K562 (cell line): ENCODE measurements around the gene STK4. TPM values are rescaled to one million over a fixed set of nuclear protein-coding genes. Genes with fewer than 3 reads are reported as not detected.
"Not testable (repeated sequence)": the region's sequence is repeated elsewhere in the genome, so short reads cannot be mapped to it uniquely, and the experiment has no call there.

Experiments used
- ATAC-seq: fragments of 200-7000 bp; cut with Tn5 transposase; 3 replicates; pipeline ENCODE4 v1.9.1; 2020; ENCODE audit warnings: moderate library complexity
- BruUV-seq: library from RNA; stranded (reverse); fragments of 400-500 nt; replicated peaks from 2 replicates; lab custom pipeline; 2021; lab: Mats Ljungman, UMichigan
- CTCF ChIA-PET: fragments of 300-600 bp; formaldehyde crosslinking; extraction: SDS; loops from one replicate; lab custom pipeline; 2021; ENCODE audit warnings: low intra/inter-chr PET ratio; lab: Yijun Ruan, JAX
- POLR2A ChIA-PET: fragments of 300-600, 350-650 bp; sonication (Branson Sonifier 250); formaldehyde crosslinking; extraction: SDS; loops from one replicate; lab custom pipeline; 2021; ENCODE audit warnings: antibody characterized with exemption, inconsistent platforms; lab: Yijun Ruan, JAX
- DNase-seq, 4 experiments: peaks; one replicate each; pipeline versions ENCODE4 v3.0.0 to v3.0.0-alpha.2; 2011 to 2018; ENCODE audit warnings: low spot score in 3 of 4, mixed read lengths in 3 of 4; ENCODE audit errors: extremely low read depth in 1 of 4
- FAIRE-seq: peaks from 2 replicates; lab custom pipeline; 2011; peaks lifted over from hg19 to GRCh38; lab: Jason Lieb, UNC
- H2AFZ ChIP-seq: 2 replicates; pipeline ENCODE4 v1.6.0; 2011; ENCODE audit warnings: low read depth, low read length, control low read depth, inconsistent platforms
- H3K27ac ChIP-seq: fragments of 200-600 bp; 3 replicates; pipeline ENCODE4 v1.8.0; 2011; ENCODE audit warnings: low read depth, mild to moderate bottlenecking, control low read depth, inconsistent platforms, low read length, moderate library complexity, mixed read lengths; ENCODE audit errors: extremely low read depth
- H3K27me3 ChIP-seq, 2 experiments: fragments of 300-600 bp in 1 of 2; 2 replicates in 1 of 2; 3 replicates in 1 of 2; pipeline versions ENCODE4 v1.6.0 to v1.8.0; 2011; ENCODE audit warnings: inconsistent platforms in 2 of 2, low read length in 2 of 2, mild to moderate bottlenecking in 1 of 2, mixed read lengths in 1 of 2, moderate library complexity in 1 of 2; ENCODE audit not compliant: control insufficient read depth in 2 of 2, insufficient read depth in 2 of 2
- H3K36me3 ChIP-seq: fragments of 300-600 bp; 3 replicates; pipeline ENCODE4 v1.8.0; 2011; ENCODE audit warnings: mild to moderate bottlenecking, low read length, inconsistent platforms; ENCODE audit not compliant: control insufficient read depth, insufficient read depth
- H3K4me1 ChIP-seq, 2 experiments: fragments of 200-600 bp in 1 of 2; replicated peaks in 1 of 2; 2 replicates in 1 of 2; 3 replicates in 1 of 2; pipeline versions ENCODE4 v1.5.1 to v1.8.0; 2011; ENCODE audit warnings: inconsistent platforms in 2 of 2, low read length in 2 of 2, mild to moderate bottlenecking in 1 of 2, mixed read lengths in 1 of 2, moderate library complexity in 1 of 2; ENCODE audit not compliant: control insufficient read depth in 2 of 2, insufficient read depth in 2 of 2
- H3K4me2 ChIP-seq: 2 replicates; pipeline ENCODE4 v1.6.1; 2011; ENCODE audit warnings: low read length, control low read depth, inconsistent platforms, mixed read lengths; ENCODE audit not compliant: insufficient read depth
- H3K4me3 ChIP-seq: fragments of 200-600 bp; sonication (generic), shearing (Covaris generic); 2 replicates; pipeline ENCODE4 v1.5.1; 2016; ENCODE audit warnings: control low read depth, inconsistent platforms
- H3K79me2 ChIP-seq: fragments of 200-600 bp; 3 replicates; pipeline ENCODE4 v1.8.0; 2011; ENCODE audit warnings: low read length, inconsistent platforms; ENCODE audit not compliant: control insufficient read depth, insufficient read depth
- H3K9ac ChIP-seq, 2 experiments: 2 replicates each; pipeline versions ENCODE4 v1.6.0 to v1.6.1; 2011; ENCODE audit warnings: low read depth in 2 of 2, low read length in 2 of 2, control low read depth in 1 of 2, inconsistent platforms in 1 of 2, mild to moderate bottlenecking in 1 of 2, mixed read lengths in 1 of 2; ENCODE audit not compliant: insufficient read depth in 1 of 2
- H3K9me1 ChIP-seq: one replicate; pipeline ENCODE4 v1.6.0; 2011; ENCODE audit warnings: inconsistent platforms, mild to moderate bottlenecking, low read length, moderate library complexity; ENCODE audit not compliant: control insufficient read depth, insufficient read depth
- H3K9me3 ChIP-seq: replicated peaks from 2 replicates; pipeline ENCODE4 v1.5.1; 2011; ENCODE audit warnings: low read depth, low read length, inconsistent platforms; ENCODE audit not compliant: control insufficient read depth, insufficient read depth
- H4K20me1 ChIP-seq: replicated peaks from 2 replicates; pipeline ENCODE4 v1.6.1; 2011; ENCODE audit warnings: low read length, inconsistent platforms, mixed read lengths; ENCODE audit not compliant: control insufficient read depth, insufficient read depth
- ARID2 ChIP-seq: fragments of 450-650 bp; IDR thresholded peaks from 2 replicates; pipeline ENCODE4 v1.6.1; 2017; ENCODE audit warnings: antibody characterized with exemption, mild to moderate bottlenecking
- ATF3 ChIP-seq, 2 experiments: fragments of 450-650 bp in 1 of 2; sonication (generic) in 1 of 2; formaldehyde crosslinking in 1 of 2; IDR thresholded peaks in 1 of 2; conservative IDR thresholded peaks in 1 of 2; 2 replicates each; pipeline versions ENCODE4 v1.6.1 to v1.8.1; 2016 to 2023; ENCODE audit warnings: mild to moderate bottlenecking in 2 of 2, moderate library complexity in 2 of 2, inconsistent platforms in 1 of 2, missing genetic modification reagents in 1 of 2
- CLOCK ChIP-seq: fragments of 250-450 bp; sonication (Bioruptor Pico); IDR thresholded peaks from 2 replicates; pipeline ENCODE4 v1.4.0; 2020; ENCODE audit warnings: mild to moderate bottlenecking, moderate library complexity, borderline replicate concordance
- ETS2 ChIP-seq: IDR thresholded peaks from 2 replicates; pipeline ENCODE4 v1.6.1; 2016; ENCODE audit warnings: borderline replicate concordance, missing genetic modification characterization, mild to moderate bottlenecking, moderate library complexity, missing compliant biosample characterization; ENCODE audit not compliant: poor library complexity, severe bottlenecking
- HDAC2 ChIP-seq: fragments of 450-650 bp; IDR thresholded peaks from 2 replicates; pipeline ENCODE4 v1.6.1; 2016; ENCODE audit warnings: mild to moderate bottlenecking
- KDM1A ChIP-seq, 2 experiments: fragments of 450-650 bp; IDR thresholded peaks; 2 replicates each; pipeline ENCODE4 v1.6.1; 2016; ENCODE audit warnings: mild to moderate bottlenecking in 2 of 2
- MBD2 ChIP-seq: sonication (generic); IDR thresholded peaks from 2 replicates; pipeline ENCODE4 v1.6.1; 2016; ENCODE audit warnings: low read depth, borderline replicate concordance
- PPARD ChIP-seq: fragments of 250-450 bp; sonication (Bioruptor Pico); IDR thresholded peaks from 2 replicates; pipeline ENCODE4 v1.8.0; 2022; ENCODE audit warnings: inconsistent platforms, mild to moderate bottlenecking, moderate library complexity
- ZKSCAN8 ChIP-seq: fragments of 200-800 bp; sonication (Bioruptor generic); IDR thresholded peaks from 2 replicates; pipeline ENCODE4 v1.6.1; 2016; ENCODE audit warnings: missing genetic modification characterization, missing compliant biosample characterization
- WGBS: fragments of 100-300 bp; shearing (Covaris generic); methylation state at CpG from one replicate; pipeline ENCODE4 v1.1.6; 2016; ENCODE audit warnings: low coverage, mixed read lengths; ENCODE audit not compliant: insufficient coverage; ENCODE audit errors: missing lambda C conversion rate; 5-methylcytosine and 5-hydroxymethylcytosine counted together
- in situ Hi-C: fragments of 300-500 bp; cut with MboI; formaldehyde crosslinking; loops from 4 replicates; pipeline ENCODE4 v1.15.0; 2018; ENCODE audit warnings: inconsistent platforms, mixed read lengths
- intact Hi-C: fragments of 100-400 bp; cut with micrococcal nuclease; formaldehyde crosslinking; loops from 2 replicates; pipeline ENCODE4 v1.14.2; 2022
- polyA plus RNA-seq, 8 experiments: library from polyadenylated mRNA; depleted of rRNA in 4 of 8; stranded (reverse) in 5 of 8; unstranded in 3 of 8; fragments of >200 nt; fragmentation: Nextera tagmentation in 2 of 8; fragmentation: Illumina TruSeq in 1 of 8; extraction: Ambion mirVana in 2 of 8; extraction: Trizol in 1 of 8; gene quantifications; 2 replicates each; pipeline versions ENCODE4 v1.2.1 to v1.2.3, GENCODE V29; 2011 to 2014; ENCODE audit warnings: inconsistent platforms in 1 of 8, missing spikeins in 1 of 8
- total RNA-seq, 7 experiments: library from RNA; depleted of rRNA in 6 of 7; stranded (reverse); fragments of >200 nt in 6 of 7; fragmentation: Illumina TruSeq in 2 of 7; extraction: Trizol in 2 of 7; gene quantifications; 2 replicates each; pipeline versions ENCODE4 v1.2.1 to v1.2.3, GENCODE V29; 2011 to 2021; ENCODE audit warnings: low replicate concordance in 1 of 7
- TF ChIP-seq, protein P1 (sequence below): fragments of 250-450 bp; sonication (Bioruptor Pico); IDR thresholded peaks from 2 replicates; pipeline ENCODE4 v1.8.0; 2022; ENCODE audit warnings: inconsistent platforms, mild to moderate bottlenecking, moderate library complexity, borderline replicate concordance

STK4 gene
- total and polyA plus RNA-seq, 9 of the 15 experiments (the other 6 are each of a cell fraction or from before 2014, with no cell fraction given) = 11.9 to 30.6 (median 22.2) TPM

GRCh38 chr20:45063107-45063506, 96.8 kb downstream of the STK4 start:
- FAIRE-seq, H3K9me3 ChIP-seq, H3K4me3 ChIP-seq, H4K20me1 ChIP-seq, BruUV-seq, H2AFZ ChIP-seq, in situ Hi-C loops, H3K4me1 ChIP-seq, POLR2A ChIA-PET, H3K9ac ChIP-seq, intact Hi-C loops, H3K27ac ChIP-seq, H3K79me2 ChIP-seq, ATAC-seq, CTCF ChIA-PET, H3K27me3 ChIP-seq, DNase-seq, H3K9me1 ChIP-seq, H3K4me2 ChIP-seq: not testable (repeated sequence)
- peaks cover 22% of the 10 kb centered on the region; the same call in 2 of the 3 replicates for H3K36me3 ChIP-seq
- WGBS = 68% methylated on average over 2 of the region's 2 CpGs

- no peak for FAIRE-seq
- Histone ChIP-seq H3K4me1 (peaks cover 0 to 6% of the 10 kb centered on the region in 2 experiments; a peak in 2 of 5 replicates), H3K27ac (no peak overlapping the region), H3K9me1 (no peaks in the 10 kb centered on the region), H4K20me1 (0 out of 2 replicates have a peak, but pooled peaks cover 4% of the 10 kb centered on the region), H3K27me3 (no peaks in the 10 kb centered on the region), H3K4me2 (no peak overlapping the region), H3K9me3 (no peaks in the 10 kb centered on the region), H2AFZ (no peak overlapping the region), H3K4me3 (no peak overlapping the region), H3K36me3 (peaks cover 24% of the 10 kb centered on the region), H3K9ac (no peak overlapping the region), H3K79me2 (no peaks in the 10 kb centered on the region)
- intact Hi-C loops (no loop called here), in situ Hi-C loops (no loop called here)
- no peak for DNase-seq
- POLR2A ChIA-PET = no interaction called here
- no peak for ATAC-seq
- BruUV-seq = no TSS peak
- CTCF ChIA-PET = interaction anchor here (0.7 kb wide), 1 partner anchor 246 kb away, joined by 6 read pairs; no protein-coding TSS in a partner anchor
- TF ChIP-seq ARID2 = no peak
- no peak for TF ChIP-seq MBD2
- no peak for TF ChIP-seq PPARD
- no peak for TF ChIP-seq KDM1A (IDR thresholded peaks at IDR 0.05)
- TF ChIP-seq, protein P1, sequence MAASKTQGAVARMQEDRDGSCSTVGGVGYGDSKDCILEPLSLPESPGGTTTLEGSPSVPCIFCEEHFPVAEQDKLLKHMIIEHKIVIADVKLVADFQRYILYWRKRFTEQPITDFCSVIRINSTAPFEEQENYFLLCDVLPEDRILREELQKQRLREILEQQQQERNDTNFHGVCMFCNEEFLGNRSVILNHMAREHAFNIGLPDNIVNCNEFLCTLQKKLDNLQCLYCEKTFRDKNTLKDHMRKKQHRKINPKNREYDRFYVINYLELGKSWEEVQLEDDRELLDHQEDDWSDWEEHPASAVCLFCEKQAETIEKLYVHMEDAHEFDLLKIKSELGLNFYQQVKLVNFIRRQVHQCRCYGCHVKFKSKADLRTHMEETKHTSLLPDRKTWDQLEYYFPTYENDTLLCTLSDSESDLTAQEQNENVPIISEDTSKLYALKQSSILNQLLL (CRISPR knock-in tag) = no peak
- TF ChIP-seq CLOCK = no peak
- no peak for TF ChIP-seq ZKSCAN8
- TF ChIP-seq HDAC2 = no peak
- no peak for TF ChIP-seq ATF3 (IDR thresholded peaks at IDR 0.05)
- TF ChIP-seq ATF3 (CRISPR knock-in tag; conservative IDR thresholded peaks at IDR 0.05) = no peak
- no peak for TF ChIP-seq ETS2 (tag)
Observed at GRCh38 chr20:45064812-45065211, 98.5 kb downstream of the STK4 start.
